GM12865 (cell line): ENCODE data around the gene ZFP36L1.

ENCODE experiments used
- DNase-seq: peaks from one replicate; pipeline ENCODE4 v3.0.0; 2010; ENCODE audit warnings: low read depth
- H3K4me3 ChIP-seq: 2 replicates; pipeline ENCODE4 v1.5.1; 2011; ENCODE audit warnings: mild to moderate bottlenecking, low read depth, low read length, control low read depth
- TF ChIP-seq, protein P1 (sequence below): IDR thresholded peaks from 2 replicates; pipeline ENCODE4 v1.5.1; 2011; ENCODE audit warnings: low read length, control low read depth, low read depth, inconsistent platforms; ENCODE audit not compliant: insufficient read depth; ENCODE audit errors: missing control alignments

The ZFP36L1 gene

DNA sequence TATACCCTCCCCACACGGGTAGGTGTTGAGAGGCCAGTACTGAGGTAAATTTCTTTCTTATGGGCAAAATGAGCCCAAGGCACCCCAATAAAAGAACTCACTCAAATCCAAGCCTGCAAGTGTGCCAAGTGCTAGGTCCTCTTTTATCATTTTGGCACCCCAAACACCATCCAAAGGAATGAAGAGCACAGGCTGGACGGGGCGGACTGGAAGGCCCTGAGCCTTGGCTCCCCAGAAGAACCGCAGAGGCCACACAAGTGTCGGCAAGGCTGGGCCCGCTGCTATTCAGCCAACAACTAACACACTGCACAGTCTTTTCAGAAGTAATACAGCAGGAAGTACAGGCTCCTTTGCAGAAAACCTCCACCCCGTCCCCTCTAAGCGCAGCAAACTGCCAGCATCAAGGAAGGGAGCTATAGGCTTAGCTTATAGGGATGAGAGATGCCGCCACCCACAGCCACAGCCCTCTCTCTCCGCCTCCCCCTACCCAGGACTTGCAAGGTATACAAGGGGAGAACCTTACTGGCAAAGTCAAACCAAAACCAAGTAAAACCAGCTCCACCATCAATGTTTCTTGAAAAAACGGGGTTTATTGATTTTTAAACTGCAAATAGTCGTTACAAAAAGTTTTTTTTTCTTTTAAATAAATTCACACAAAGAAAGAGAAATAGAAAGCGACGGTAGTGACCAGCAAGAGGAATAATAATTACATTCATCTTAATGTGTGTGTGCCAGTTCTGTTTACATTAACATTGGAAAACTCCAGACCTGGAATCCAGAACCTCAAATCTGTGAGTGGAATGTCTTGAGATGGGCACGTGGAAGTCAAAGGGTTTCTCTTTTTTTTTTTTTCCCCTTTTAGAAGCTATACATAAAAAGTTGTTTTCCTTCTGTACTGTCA is 5.5 kb downstream of the ZFP36L1 start:
- DNase-seq, result peak; percentile 38
- no peak overlapping the region for H3K4me3 ChIP-seq
- TF ChIP-seq, protein P1, sequence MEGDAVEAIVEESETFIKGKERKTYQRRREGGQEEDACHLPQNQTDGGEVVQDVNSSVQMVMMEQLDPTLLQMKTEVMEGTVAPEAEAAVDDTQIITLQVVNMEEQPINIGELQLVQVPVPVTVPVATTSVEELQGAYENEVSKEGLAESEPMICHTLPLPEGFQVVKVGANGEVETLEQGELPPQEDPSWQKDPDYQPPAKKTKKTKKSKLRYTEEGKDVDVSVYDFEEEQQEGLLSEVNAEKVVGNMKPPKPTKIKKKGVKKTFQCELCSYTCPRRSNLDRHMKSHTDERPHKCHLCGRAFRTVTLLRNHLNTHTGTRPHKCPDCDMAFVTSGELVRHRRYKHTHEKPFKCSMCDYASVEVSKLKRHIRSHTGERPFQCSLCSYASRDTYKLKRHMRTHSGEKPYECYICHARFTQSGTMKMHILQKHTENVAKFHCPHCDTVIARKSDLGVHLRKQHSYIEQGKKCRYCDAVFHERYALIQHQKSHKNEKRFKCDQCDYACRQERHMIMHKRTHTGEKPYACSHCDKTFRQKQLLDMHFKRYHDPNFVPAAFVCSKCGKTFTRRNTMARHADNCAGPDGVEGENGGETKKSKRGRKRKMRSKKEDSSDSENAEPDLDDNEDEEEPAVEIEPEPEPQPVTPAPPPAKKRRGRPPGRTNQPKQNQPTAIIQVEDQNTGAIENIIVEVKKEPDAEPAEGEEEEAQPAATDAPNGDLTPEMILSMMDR, result no peak

- TF ChIP-seq, protein P1, result no peak
- no peak overlapping the region for H3K4me3 ChIP-seq
- DNase-seq, result peak; percentile 57
Observed at GRCh38 chr14:68786491-68787091, 6.3 kb downstream of the ZFP36L1 start.

DNA sequence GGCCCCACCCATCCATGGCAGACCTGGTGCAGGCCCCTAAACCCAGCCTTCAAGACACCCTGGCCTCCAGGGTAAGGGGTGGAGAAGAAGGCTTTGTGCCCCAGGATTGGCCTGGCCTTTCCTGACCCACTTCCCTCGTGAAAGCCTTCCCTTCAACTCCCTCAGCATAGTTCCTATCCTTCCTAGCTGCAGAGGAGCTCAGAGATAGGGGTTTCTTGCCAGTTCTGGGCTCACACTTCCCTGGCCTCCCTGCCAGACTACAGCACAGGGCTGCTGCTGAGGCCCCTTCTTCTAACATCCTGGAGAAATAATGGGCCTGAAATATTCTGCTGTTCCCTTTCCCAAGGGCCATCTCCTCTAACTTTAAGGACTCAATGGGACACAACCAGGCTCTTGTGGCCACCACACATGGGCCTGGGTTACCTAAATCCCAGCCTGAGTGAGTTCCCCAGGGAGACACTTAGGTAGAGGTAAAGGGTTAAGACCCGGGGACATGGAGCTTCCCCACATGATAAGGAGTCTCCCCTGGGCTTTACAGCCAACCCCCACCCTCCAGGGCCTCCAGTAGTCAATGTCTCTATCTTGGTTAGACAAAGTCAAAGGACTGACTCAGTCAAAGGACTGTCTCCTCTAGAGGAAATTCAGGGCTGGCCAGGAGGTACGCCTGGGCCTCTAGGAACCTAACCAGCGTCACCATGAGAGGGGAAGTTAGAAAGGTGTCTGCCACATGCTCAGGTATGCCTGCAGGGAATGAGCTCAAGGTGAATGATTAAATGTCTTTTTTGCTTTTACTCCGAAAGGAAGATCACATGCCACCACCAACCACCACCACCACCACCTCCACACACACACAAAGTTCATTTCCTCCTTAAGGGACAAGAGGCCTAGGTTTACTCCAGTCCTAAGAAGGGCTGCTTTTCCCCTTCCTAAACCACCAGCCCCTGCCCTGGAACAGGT is 7.1 kb downstream of the ZFP36L1 start:
- peak; percentile 50 for DNase-seq
- TF ChIP-seq, protein P1, result no peak
- no peak overlapping the region for H3K4me3 ChIP-seq

GRCh38 chr14:68784978-68785533 is 7.8 kb downstream of the ZFP36L1 start:
- TF ChIP-seq, protein P1, result no peak
- no peak for DNase-seq
- H3K4me3 ChIP-seq, result no peak overlapping the region

DNA sequence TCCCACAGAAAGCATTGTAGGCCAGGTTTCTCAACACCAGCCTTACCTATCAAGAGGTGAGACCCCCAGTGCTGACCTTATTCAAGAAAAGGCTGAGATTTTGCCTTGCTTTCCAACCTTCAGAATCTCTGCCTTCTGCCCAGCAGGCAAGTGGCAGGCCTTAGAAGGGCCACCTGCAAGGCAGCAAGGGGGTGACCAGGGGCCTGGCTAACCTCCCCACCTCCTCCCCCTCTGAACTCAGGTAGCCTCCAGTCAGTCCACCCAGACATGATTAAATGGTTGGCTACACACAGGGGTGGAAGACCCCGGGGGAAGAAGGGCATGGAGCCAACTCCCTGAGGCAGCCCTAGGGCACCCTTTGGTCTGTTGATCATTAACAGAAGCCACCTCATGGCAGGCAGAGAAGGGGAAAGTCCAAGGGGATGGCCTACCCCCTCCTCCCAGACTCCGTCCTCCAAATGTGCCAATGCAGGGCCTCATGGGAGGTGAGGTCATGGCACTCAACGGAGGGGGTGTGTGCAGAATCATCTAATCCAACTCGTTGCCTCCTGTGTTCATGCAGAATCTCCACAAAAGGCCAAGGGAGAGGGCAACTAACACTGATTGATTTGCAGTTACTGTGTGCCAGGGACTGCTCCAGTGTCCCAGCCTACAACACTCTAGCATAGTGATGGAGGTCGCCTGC is 8.5 kb downstream of the ZFP36L1 start:
- H3K4me3 ChIP-seq, result no peak overlapping the region
- TF ChIP-seq, protein P1, result no peak
- DNase-seq, result peak; percentile 53
